Keratinocyte (primary cell): ENCODE measurements around the gene ENPP1.

Experiments used
- EZH2 ChIP-seq: IDR thresholded peaks from one replicate; pipeline ENCODE4 v1.6.1; 2012; ENCODE audit warnings: inconsistent platforms, mild to moderate bottlenecking, low read length, moderate library complexity
- TF ChIP-seq, protein P1 (sequence below), 3 experiments: IDR thresholded peaks in 1 of 3; conservative IDR thresholded peaks in 1 of 3; optimal IDR thresholded peaks in 1 of 3; 2 replicates in 2 of 3; 3 replicates in 1 of 3; pipeline versions ENCODE3 to v1.5.1; 2011; ENCODE audit warnings: low read length in 3 of 3, mild to moderate bottlenecking in 3 of 3, moderate library complexity in 2 of 3, control low read depth in 1 of 3, inconsistent platforms in 1 of 3; ENCODE audit not compliant: insufficient read depth in 2 of 3; ENCODE audit errors: extremely low read depth in 1 of 3

DNA sequence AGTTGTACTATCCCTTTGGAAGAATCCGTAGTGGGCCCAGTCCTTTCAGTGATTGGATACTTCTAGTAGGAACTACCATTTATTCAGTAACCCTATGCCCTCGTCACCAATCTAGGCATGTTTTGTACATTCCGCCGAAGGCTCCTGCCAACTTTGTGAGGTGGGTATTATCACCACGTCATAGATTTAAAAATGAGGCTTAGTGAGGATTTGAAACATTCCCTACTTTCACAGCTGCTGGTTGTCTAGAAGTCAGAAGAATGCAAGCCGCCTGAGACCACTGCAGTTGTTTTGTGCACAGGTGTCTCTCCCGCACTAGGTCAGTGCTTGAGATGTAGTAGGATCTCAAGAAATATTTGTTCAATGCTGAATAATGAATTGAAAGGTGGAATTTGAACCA is 32.6 kb downstream of the ENPP1 start:
- TF ChIP-seq, protein P1, sequence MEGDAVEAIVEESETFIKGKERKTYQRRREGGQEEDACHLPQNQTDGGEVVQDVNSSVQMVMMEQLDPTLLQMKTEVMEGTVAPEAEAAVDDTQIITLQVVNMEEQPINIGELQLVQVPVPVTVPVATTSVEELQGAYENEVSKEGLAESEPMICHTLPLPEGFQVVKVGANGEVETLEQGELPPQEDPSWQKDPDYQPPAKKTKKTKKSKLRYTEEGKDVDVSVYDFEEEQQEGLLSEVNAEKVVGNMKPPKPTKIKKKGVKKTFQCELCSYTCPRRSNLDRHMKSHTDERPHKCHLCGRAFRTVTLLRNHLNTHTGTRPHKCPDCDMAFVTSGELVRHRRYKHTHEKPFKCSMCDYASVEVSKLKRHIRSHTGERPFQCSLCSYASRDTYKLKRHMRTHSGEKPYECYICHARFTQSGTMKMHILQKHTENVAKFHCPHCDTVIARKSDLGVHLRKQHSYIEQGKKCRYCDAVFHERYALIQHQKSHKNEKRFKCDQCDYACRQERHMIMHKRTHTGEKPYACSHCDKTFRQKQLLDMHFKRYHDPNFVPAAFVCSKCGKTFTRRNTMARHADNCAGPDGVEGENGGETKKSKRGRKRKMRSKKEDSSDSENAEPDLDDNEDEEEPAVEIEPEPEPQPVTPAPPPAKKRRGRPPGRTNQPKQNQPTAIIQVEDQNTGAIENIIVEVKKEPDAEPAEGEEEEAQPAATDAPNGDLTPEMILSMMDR (optimal IDR thresholded peaks at IDR 0.05 in 1 of 3, IDR thresholded peaks at IDR 0.05 in 1 of 3, conservative IDR thresholded peaks at IDR 0.05 in 1 of 3; ENCODE audit: extremely low read depth in 1 of 3, insufficient read depth in 2 of 3, low read length in 3 of 3), result no peak
- no peak for TF ChIP-seq EZH2
